Stimulated activated CD8-positive, alpha-beta memory T cell treated with anti-CD3 and anti-CD28 coated beads, Interleukin-4, amount 100 ng/mL, for 4 hours (primary cell): ENCODE results near the gene HES7.
"Not testable (repeated sequence)": the region's sequence is repeated elsewhere in the genome, so short reads cannot be mapped to it uniquely, and the experiment has no call there.

ENCODE experiments used
- DNase-seq, 2 donors: peaks; one replicate each; pipeline ENCODE4 v3.0.0-alpha.2; 2020; ENCODE audit warnings: low read depth in 2 of 2, low spot score in 1 of 2

HES7 gene

DNA sequence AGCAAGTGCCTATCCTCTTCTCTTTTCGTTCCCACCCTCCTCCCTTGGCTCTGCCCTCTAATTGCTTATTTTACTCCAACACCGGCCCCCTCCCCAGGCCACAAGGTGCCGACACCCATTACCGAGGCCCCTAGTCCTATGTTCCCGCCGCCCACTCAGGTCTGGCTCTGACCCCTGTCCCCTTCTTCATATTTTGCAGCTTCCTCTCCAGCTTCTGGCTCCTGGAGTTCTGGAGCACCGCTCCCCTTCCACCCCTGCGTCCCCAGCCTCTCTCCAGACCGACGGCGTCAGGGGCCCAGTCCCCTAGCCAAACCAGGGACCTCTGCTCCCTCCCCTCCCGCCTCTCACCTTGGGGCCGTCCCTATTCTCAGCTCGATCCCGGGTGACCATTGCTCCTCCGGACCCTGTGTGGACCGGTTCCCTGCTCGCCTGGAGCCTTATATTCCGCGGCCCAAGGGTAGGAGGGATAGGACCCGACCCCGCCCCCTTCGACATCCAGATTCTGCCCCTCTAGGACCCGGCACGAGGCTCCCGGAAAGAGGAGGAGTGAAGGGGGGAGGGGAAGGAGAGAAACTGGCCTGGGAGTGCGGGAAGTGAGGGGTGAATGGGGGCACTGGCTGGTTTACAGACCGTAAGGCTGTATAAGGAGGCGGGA lies at the start of gene HES7:
Gene HES7, minus strand, starts transcription at position 412 of the 655 bp plus-strand sequence. Its CDS starts 22 bp downstream, at position 390.
- no peak for DNase-seq

- peak in 1 of 2 donors; percentile 68 for DNase-seq
Measured at GRCh38 chr17:8173056-8173870, 49.4 kb upstream of the HES7 start.

DNA sequence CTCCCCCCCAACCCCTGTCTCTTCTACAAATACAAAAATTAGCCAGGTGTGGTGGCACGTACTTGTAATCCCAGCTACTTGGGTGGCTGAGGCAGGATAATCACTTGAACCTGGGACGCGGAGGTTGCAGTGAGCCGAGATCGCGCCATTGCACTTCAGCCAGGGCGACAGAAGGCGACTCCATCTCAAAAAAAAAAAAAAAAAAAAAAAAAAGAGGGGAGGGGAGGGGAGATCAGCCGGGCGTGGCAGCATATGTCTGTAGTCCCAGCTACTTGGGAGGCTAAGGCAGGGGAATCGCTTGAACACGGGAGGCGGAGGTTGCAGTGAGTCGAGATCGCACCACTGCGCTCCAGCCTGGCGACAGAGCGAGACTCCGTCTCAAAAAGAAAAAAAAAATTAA lies 46.3 kb upstream of the HES7 start:
- DNase-seq: not testable (repeated sequence)

- DNase-seq: no peak
Measured at GRCh38 chr17:8167526-8167925, 43.6 kb upstream of the HES7 start.

DNA sequence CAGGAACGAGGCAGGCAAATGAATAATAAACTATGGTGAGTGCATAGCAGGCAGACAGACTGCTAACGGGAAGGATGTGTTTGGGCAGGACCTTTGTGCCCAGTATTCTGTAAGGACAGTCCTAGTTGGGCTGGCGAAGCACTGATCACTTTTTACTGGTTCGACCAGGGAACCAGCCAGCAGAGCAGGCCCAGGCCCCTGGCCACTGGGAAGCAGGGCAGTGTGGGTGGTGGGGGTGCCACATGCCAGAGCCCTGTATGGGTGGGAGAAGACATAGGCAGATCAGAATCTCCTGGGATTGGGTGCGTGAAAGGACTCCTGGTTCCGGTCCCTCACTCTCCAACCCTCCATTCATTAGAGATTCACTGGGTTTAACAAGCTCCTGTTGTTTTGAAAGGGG lies 42.8 kb upstream of the HES7 start:
- no peak for DNase-seq

DNA sequence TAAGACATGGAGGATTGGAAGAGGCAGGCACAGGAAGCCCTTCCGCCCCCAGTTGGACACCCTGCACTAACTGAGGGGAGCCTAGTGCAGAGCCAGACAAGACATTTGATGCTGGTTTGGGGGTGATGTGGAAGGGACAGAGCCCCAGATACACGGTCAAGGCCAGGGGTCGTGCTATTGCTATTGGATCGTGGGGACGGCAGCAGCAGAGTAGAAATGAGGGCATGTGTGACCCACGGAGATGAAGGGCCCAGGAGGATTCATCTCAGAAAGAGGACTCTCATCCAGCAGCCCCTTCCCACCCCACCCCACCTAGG lies 40.9 kb upstream of the HES7 start:
- DNase-seq: no peak

DNA sequence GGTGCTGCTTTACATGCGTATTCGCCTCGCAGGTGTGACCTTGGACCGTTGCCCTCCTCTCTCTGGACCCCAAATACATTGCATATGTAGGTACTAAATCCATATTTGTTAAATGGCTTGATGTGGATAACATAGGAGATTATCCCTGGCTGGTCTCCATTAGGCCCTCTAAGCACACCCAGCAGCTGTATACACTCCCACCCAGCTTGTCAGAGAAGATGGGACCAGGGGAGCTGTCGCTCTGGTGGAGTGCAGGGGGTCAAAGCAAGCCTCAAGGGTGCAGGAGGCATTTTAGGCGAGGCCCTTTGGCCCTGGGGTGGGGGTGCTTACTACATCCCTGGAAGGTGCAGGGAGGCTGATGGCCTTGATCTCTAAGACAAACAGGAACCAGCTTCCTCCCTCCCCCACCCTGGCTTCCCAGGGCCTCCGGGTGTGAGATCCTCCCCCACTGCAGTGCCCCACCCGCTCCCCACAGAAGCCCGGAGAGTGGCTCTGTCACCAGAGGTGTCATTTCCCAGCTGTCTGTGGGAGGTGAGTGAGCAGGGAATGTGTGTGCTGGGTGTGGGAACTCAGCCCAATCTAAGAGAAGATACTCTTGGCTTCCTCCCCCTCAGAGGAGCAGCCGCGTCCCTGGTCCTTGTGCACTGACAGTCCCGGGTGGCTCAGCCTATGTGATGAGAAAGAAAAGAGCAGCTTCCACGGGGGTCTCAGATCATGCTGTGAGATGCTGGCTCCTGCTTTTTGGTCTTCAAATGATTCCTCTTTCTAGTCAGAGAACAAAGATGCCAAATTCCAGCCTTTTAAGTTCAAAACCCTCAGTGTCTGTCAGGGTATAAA lies 40.3 kb upstream of the HES7 start:
- no peak for DNase-seq

DNA sequence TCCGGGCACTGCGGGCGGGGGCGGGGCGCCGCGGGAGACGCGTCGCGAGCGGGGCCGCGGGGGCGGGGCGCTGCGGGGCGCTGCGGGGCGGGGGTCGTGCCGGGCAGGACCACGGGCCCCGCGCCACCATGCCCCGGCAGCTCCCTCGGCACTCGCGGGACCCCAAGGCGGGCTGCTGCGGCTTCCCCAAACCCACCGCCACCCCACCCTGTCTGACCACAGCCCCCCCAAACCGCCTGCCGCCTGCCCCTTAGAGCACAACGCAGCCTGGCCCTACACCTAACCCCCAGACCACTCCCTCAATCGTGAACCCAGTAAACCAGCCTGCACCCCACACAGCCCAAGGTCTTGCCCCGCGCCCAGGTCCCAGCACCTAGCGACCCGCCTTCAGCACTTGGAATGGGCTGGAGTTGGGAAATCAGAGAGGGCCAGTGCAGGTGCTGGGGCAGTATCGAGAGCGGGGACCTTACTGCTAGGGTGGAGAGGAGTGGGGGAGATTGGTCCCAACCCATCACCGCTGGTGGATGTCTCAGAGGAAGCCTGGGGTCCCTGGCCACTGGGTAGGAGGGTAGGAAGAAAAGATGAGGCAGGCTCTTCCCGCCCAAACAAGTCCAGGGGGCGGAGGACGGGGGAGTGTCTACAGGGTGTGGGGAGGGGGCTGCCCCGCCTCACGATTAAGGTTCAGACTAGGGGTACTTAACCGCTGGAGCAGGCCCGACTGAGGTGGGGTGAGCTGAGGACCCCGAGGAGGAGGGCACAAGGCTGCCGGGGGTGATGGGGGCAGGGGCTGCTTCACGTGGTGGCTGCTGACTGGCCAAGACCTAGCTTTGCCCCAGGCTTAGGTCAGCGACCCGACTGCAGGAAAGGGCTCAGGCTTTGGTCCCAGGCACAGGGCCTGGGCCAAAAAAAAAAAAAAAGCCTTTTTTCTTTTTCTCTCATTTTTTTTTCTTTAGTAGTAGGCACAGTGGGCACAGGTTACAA lies 39.4 kb upstream of the HES7 start:
- DNase-seq: no peak

DNA sequence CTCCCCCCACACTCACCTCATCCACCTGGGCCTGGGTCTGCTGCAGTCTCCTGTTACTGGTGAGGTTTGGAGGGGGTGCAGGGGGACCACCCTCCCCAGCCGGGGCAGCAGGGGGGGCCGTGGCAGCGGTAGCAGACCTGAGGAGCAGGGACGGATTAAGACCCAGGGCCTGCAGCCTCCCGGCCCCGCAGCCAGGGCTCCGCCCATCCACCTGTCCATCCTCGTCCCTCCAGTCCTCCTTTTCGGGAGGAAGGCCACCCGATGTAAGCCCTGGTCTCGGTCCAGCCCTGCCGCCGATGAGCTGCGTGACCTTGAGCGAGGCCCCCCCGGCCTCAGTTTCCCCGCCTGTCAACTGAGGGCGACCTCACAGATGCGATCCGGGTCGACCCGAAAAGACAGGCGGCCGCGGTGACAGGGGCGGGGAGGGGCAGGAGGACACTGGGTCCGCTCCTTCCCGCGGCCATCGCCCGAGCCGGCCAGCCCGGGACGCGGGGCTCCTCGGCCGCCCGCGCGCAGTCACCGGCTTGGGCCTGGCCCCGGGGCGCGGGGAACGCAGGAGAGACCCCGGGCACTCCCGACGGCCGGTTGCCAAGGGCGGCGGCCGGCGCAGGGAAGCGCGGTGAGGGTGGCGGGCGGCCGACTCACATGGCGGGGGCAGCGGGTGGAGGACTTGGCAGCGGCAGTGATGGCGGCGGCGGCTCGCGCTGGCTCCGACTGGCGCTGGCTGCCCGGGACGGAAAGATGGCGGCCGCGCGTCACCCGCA lies 38.5 kb upstream of the HES7 start, which contains the start of gene VAMP2:
Gene VAMP2, minus strand, starts transcription at position 716 of the 764 bp plus-strand sequence. Its CDS starts 69 bp downstream, at position 647.
- DNase-seq: peak in 1 of 2 donors; percentile 62

DNA sequence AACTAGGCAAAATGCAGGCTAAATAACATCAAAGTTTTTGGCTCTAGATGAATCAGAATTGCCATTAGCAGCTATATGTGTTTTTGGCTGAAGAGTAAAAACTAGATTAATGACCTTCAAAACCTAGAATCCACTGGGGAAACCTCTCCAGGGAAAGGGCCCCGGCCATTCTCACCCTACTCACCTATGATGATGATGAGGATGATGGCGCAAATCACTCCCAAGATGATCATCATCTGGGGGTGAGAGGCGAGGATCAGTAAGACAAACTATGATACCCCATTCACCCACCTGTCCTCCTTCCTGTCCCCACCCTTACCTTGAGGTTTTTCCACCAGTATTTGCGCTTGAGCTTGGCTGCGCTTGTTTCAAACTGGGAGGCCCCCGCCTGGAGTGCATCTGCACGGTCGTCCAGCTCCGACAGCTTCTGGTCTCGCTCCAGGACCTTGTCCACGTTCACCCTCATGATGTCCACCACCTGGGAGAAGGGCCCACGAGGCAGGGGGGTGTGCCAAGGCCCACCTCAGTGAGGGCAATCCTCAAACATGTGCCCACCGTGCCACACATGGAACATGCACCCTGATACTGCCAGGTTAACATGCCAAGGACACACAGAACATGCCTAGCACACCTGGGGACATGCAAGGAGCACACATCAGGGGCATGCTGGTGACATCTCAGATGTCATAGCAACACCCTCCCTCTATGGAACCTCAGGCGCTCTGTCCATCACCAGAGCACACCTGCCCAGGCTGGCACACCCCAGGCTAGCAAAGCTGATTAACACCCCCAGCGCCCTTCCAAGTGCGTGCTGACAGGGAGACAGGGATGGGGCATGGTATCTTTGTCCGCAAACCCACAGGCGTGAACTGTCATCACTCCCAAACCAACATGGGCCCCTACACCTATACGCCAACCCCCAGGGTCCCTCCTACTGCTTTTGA lies 37.7 kb upstream of the HES7 start:
- no peak for DNase-seq

GRCh38 chr17:8160741-8161221 lies 36.9 kb upstream of the HES7 start:
- no peak for DNase-seq

DNA sequence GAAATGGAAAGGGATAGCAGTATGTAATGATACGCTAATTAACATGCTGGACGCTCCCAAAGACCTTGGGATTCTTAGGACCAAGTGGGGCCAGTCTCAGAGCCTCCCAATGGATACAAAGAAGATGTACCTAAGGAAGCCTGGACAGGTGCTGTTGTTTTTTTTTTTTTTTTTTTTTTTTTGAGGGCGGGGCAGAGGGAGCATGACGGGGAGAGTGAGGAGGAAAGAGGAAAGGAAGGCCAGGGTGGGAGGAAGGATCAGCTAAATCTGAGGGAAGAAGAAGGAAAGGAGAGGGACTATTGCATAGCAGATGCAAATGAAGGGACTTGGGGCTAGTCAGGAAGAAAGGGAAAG lies 36.3 kb upstream of the HES7 start:
- no peak for DNase-seq

GRCh38 chr17:8159459-8160223 lies 35.7 kb upstream of the HES7 start:
- no peak for DNase-seq

- no peak for DNase-seq
Measured at GRCh38 chr17:8159032-8159400, 35.1 kb upstream of the HES7 start.

- peak; percentile 74 to 78 for DNase-seq
Measured at GRCh38 chr17:8158267-8159031, 34.5 kb upstream of the HES7 start.

- DNase-seq: peak; percentile 99 to 100
Measured at GRCh38 chr17:8156246-8156992, 32.5 kb upstream of the HES7 start.

DNA sequence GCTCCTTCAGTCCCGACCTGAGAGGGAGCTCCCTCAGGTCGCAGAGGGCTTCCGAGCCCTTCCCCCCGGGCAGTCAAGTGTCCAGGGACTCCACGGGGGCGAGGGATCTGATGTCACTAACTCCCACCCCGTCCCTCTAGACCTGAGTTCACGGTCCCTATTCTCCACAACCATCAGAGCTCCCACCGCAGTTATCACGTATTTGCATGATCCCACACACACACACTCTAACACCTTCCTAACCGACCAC lies 32.0 kb upstream of the HES7 start:
- no peak for DNase-seq
